ENCODE measurements around the gene HRK.

HRK gene

DNA sequence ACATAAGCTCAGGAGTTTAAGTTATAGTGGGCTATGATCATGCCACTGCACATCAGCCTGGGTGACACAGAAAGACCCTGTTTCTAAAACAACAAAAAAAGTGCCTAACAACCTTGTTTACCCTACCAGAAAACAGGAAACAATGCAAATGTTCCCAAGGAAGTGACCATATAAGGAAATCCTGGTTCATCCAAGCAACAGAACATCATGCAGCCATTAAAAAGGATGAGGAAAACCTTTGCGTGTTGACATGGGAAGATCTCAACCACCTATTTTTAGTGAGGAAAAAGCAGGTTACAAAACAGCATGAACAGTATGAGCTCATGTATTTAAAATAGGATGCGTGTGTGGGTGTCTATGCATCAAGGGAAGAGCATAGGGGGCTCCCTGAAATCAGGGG is 13.7 kb downstream of the HRK start:
- DNase-seq (ENCODE audit: low spot score), result no peak

DNA sequence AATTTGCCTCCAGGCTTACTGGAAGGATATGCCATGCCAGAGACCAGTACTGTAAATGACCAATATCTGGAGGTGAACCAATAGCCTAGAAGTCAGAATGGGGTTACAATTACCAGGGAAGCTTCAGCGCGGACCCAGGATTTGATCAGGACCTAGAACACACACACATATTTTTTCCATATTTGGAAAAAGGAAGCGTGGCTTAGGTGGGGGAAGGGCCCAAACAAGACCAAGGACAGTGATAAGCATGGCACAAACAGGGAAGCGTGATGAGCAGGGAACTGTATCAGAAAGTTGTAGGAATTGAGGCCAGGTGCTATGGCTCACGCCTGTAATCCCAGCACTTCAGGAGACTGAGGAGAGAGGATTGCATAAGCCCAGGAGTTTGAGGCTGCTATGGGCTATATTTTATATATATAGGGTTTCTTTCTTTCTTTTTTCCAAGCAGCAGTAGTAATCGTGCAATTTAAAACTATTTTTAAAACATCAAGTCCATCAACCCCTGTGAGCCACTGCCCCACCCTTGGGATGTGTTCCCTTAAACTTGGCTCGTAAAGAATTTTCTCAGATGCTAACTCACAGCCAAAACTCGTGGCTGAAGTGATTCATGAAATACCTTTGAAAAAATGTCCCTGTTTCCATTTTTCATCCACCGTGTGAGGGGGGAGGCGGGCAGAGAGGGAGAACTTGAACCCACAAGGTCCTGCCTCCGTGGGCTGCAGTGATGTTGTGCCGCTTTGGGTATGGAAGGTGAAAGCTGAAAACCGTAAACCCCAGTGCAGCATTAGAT is 16.7 kb downstream of the HRK start:
- no peak for DNase-seq (ENCODE audit: low spot score)

DNA sequence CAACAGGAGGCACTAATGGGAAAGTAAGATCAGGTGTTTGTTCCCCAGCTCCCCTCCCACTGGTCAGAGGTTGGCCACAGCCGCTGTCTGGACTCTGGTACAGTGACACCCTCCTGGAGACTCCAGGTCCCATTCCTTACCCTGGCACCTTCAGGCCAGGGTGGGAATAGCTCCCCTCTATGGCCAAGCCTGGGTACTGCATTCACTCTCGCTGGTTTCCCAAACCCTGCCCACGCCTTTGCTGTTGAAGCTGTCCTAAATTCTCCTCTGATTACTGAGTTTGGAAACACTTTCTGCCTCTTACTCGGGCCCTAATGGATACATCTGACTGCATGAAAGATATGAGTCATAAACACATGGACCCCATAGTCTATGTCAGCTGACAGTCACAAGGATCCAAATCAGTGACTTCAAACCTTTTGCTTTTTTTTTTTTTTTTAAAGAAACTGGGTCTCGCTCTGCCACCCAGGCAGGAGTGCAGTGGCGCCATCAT is 17.9 kb downstream of the HRK start:
- DNase-seq (ENCODE audit: low spot score), result no peak

DNA sequence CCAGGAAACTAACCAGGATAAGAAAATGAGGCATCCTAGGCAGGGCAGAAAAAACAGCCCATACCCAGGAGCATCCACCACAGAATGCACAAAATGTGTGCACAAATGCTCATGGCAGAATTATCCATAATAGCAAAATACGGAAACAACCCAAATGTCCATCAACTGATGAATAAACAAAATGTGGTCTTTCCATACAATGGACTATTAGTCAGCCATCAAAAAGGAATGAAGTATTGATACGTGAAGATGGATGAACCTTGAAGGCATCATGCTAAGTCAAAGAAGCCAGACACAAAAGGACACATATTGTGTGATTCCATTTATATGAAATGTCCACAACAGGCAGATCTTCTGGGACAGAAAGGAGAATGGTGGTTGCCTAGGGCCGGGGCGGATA is 19.1 kb downstream of the HRK start:
- no peak for DNase-seq (ENCODE audit: low spot score)

DNA sequence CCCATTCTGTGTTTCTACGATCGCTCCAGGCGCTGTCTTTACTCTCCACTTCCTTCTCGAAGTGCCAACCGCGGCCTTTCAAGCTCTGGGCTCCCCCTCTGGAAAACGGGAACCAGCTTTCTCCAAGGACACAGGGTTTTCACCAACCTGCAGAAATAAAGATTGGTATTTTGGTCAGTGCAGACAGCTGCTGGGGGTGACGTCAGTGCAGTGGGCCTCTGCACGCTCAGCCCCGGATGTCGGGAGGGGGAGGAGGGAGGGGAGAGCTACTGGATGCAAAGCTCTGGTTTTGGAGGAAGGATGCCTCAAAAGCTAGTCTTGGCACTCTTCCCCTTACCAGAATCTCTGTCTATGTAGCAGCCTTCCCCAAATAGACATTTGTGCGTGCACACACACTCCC is 19.9 kb downstream of the HRK start:
- no peak for DNase-seq (ENCODE audit: low spot score)

DNA sequence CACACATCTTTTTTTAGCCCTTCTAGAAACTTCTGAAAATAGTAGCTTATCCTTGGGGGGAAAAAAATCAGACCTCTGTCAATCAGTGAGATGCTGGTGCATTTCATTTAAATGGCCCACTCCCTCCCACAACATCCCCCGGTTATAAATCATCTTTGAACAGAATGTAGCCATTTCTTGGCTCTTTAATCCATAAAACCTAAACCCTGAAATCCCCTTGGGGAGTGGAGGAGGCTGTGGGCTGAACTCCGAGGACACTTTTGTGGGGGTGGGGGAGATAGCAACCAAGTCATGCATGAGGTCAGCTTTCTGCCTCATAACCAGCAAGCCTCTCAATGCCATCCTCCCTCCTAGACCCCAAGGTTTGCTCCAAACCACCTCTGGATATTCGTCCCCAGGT is 21.0 kb downstream of the HRK start:
- DNase-seq (ENCODE audit: low spot score), result no peak

DNA sequence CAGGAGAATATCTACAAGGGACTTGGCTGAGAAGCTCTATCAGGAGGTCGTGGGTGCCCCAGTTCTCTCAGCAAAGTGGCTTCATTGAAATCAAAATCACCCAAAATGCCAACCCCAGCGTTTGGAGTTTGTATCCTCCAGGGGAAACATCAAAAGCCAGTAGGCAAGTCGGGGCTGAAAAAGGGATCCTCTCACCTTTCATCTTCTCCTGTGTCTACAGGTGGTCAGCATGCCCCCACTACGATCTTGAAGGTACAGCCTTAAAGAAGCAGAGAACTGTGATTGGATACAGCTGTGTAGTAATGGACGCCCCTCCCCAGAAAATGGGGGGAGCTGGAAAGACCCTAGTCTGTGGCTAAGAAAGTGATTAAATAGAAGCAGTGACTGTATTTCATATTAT is 22.2 kb downstream of the HRK start:
- no peak for DNase-seq (ENCODE audit: low spot score)

DNA sequence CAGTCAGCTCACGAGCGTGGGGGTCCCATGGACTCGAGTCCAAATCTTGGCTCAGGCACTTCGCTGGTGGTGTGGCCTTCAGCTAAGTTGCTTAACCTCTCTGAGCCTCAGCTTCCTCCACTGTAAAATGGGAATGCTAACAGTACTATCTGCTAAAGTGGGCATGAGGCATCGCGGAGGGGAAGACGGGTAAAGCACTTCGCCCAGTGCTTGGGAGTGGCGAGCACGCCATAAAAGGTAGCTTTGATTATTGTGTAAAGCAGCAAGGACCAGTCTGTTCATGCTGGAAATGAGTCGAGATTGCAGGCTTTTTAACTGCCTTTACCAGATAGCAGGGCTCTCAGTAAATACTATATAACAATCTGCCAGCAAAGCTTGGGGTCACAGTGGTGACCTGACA is 24.5 kb downstream of the HRK start:
- no peak for DNase-seq (ENCODE audit: low spot score)

DNA sequence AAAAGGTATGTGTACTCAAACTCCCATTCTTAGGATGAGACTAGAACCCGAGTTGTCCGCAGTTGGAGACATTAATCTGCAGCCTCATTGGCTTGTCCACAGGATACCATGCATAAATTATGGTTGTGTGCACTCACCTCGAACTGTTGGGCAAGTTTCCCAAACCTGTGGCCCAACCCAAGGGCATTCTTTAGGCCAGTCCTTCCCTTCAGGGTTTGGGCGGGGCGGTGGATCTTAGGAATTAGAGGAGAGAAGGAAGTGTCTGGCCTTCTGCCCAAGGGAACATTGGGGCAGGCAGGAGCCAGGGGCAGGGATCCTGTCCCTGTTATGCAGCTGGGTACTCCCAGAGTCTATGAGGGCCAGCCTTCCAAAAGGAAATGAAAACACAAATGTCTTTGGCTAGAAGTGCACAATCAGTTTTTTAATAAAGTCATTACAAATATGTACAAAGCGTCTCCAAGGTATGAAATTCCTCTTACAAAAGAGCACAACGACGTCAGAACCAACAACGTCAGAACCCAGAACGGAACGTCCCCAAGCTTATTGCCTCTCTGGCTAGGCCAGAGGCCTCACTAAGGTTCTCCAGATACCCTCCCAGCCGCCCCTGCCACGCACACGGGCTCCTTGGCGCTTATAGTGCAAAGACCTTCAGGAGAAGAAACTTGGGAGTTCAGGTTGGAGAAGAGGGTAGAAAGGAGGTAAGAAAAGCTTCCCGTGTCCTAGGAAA is 25.3 kb downstream of the HRK start:
- no peak for DNase-seq (ENCODE audit: low spot score)

DNA sequence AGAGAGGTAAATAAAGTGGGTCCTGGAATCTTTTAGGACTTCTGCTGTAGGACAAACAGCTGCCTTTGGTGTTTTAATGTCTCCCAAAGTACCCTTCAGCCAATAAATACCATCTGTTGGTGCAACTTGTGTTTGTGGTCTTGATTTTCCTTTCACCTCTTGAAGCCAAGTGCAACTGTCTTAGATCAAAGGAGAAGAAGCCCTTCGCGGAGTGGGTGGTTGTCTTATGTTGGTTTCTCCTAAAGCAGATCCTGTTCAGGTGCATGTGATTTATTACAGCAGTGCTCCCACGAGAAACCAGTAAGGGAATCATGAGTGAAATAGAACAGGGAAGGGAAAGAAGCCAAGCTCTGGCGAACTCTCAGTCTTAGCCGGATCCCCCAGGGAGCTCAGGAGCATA is 27.7 kb downstream of the HRK start:
- DNase-seq (ENCODE audit: low spot score), result no peak

DNA sequence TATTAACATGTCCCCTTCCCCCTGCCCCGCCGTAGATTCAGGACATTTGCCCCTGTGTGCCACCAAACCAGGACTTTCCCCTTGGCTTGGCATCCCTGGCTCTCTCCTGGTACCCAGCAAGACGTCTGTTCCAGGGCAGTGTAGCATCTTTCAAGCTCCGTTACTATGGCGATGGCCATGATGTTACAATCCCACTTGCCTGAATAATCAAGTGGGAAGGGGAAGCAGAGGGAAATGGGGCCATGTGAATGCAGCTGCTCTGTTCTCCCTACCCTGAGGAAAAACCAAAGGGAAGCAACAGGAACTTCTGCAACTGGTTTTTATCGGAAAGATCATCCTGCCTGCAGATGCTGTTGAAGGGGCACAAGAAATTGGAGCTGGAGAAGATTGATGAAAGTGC is 28.9 kb downstream of the HRK start:
- DNase-seq (ENCODE audit: low spot score), result no peak

DNA sequence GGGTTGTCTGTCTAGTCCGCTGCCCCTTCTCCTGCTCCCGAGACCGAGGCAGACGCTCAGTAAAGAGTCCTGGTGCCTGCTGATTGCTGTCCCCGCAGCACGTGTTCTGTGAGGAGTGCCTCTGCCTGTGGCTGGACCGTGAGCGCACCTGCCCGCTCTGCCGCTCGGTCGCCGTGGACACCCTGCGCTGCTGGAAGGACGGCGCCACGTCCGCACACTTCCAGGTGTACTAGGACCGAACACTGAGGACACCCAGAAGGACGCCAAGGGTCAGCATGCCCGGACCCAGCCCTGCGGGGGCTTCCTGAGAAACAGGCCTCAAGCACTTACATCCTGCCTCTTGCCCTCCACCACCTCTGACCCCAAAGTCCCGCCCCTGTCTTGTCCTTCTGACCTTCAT is 32.0 kb downstream of the HRK start:
- DNase-seq (ENCODE audit: low spot score), result no peak

DNA sequence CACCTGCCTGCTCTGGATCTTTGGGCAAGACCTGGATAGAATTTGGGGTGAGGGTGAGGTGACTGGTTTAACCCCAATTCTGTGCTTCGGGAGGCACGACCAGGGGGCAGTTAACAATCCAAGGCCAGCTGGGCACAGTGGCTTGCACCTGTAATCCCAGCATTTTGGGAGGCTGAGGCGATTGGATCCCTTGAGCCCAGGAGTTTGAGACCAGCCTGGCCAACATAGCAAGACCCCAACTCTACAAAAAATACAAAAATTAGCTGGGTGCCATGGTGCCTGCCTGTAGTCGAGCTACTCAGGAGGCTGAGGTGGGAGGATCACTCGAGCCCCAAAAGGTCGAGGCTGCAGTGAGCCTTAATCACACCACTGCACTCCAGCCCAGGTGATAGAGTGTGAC is 38.2 kb downstream of the HRK start:
- DNase-seq (ENCODE audit: low spot score), result no peak

DNA sequence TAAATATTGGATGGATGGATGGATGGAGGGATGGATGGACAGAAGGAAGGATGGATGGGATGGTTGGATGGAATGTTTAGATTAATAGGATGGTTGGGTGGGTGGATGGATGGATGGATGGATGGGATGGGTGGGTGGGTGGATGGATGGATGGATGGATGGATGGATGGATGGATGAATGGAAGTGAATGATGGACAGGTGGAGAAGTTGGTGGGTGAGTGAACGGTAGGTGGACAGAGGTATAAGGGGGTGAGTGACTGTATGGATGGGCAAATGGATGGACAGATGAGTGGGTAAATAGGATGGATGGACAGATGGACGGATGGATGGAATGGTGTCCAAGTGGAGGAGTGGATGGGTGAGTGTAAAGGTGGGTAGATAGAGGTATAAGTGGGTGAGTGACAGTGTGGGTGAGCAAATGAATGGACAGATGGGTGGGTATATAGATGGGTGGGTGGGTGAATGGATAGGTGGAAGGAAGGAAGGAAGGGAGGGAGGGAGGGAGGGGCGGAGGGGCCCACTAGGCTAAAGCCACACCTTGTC is 41.9 kb downstream of the HRK start:
- no peak for DNase-seq (ENCODE audit: low spot score)

DNA sequence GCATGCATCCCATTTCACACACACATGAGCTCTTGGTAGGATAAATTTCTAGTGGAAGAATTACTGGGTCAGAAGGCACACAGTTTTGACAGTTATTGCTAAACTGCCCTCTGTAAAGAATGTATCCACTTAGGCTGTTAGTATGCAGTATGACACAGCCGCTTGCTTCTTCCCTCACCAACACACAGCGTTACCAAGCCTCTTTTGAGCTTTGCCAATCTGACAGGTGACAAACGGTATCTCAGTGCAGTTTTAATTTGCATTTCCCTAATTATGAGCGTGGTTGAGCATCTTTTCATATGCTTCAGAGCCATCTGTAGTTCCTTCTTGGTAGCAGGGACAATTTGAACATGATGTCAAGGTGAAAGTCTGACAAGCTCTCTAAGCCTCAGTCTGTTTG is 42.9 kb downstream of the HRK start:
- DNase-seq (ENCODE audit: low spot score), result peak; percentile 55

DNA sequence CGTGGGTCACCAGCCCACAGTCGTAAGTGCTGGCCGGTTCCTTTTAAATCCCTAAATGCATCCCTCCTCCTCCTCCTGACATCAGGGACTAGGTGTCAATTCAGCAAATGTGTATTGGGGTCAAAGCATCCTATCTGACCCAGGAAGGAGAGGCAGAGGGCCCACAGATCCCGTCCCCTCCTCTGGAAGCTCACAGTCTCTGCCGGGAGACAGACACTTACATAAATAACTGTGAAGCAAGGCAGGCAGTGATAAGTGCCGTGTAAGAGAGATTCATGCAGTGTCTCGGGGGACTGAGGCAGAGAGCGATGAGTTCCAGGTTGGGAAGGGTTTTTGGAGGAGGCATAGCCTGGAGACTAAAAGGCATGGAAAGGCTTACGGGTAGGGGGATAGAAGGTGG is 44.1 kb downstream of the HRK start:
- DNase-seq (ENCODE audit: low spot score), result no peak

DNA sequence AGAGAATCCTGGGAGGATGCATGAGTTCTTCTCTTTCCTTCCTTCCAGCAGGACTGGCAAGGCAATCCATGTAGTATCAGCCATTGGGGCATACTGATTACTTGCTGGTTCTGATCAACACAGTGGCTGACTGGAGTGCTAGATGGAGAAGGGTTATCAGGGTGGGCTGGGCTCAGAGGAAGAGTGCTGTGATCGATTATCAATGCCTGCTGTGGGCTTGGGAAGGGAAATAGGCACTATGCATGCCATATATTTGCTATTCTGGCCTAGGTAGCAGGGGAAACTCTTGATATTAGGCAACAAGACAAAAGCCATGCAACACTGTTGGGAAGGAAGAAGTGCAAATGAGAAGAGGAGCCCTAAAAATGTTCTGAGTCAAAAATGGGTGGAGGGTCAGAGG is 45.8 kb downstream of the HRK start:
- DNase-seq (ENCODE audit: low spot score), result no peak

DNA sequence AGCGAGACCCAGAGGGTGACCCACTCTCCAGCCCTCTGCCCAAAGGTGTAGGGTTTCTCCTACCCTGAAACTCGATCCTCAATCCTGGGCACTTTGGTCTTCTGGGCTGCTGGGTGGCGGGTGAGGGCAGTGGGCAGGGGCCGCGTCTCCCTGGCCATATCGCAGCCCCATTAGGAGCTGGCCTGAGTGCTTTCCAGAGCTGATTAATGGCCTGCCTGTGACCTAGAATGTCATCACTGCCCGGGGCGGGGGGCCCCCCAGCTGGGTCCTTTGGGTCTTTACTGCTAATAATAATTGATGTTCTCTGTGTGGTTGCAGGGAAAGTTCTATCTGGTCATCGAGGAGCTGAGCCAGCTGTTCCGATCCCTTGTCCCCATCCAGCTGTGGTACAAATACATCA is 47.8 kb downstream of the HRK start:
- DNase-seq (ENCODE audit: low spot score), result no peak

DNA sequence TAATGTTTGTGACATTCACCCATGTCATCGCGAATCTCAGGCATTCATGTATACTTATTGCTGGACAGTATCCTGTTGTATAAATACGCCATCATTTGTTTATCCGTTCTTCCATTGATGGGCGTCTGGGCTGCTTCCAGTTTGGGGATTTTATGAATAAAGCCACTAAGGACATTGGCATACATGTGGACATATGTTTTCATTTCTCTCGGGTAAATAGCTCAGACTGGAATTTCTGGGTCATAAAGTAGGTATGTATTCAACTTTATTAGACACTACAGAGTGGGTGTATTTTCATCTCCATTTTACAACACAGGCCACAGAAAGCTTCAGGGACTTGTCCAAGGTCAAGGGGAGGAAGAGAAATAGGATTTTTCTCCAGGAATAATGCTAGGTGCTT is 48.9 kb downstream of the HRK start:
- no peak for DNase-seq (ENCODE audit: low spot score)

DNA sequence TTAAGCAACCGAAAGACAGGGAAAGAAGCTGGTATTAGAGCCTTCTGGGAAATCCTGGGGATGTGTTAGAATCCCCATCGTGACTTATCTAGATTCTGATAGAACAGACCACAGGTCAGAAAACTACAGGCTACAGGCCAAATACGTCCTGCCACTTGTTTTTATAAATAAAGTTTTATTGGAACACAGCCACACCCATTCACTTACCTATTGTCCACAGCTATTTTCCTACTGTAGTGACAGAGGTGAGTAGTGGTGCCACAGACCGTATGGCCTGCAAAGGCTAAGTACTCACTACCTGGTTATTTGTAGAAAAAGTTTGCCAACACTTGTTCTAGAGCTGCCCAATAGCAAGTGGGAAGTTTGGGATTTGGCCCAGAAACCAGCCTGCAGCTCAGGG is 53.8 kb downstream of the HRK start:
- no peak for DNase-seq (ENCODE audit: low spot score)

DNA sequence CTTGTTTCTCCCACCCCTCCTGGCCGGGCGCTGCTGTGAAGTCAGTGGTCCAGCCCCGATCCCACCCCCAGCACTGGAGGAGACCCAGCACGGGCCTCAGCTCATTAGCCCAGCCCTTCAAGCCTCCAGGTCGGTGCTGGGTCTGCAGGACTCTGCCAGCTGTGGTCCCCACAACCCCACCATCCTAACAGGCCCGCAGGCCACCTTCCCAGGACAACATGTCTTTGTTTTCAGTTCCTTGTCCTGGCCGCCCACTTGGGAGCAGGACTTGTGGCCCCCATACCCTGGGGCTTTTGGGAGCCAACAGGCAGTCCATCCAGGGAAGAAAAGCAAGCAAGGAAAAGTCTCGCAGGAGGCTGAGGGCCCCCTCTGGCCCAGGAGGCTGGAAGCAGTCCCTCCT is 60.0 kb downstream of the HRK start:
- DNase-seq (ENCODE audit: low spot score), result no peak

DNA sequence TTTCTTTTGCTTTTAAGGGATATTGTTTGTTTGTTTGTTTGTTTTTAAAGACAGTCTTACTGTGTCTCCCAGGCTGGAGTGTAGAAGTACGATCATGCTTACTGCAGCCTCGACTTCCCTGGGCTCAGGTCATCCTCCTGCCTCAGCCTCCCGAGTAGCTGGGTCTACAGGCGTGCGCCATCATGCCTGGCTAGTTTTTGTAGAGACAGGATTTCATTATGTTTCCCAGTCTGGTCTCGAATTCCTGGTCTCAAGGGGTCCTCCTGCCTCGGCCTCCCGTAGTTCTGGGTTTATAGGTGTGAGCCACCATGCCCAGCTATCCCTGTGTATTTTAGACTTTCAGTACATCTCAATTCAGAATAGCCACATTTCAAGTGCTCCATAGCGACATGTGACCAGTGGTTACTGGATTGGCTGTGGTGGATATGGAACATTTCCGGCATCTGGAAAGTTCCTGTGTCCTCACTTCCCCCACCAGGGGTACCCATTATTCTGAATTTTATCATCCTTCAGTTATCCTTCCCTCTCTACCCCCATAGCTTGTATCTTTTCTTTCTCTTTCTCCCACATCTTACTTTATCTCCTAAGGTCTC is 61.1 kb downstream of the HRK start:
- no peak for DNase-seq (ENCODE audit: low spot score)
